NCI-H2227 (cell line): ENCODE measurements around the gene ACAN.

ENCODE experiments used
- DNase-seq: peaks from one replicate; lab custom pipeline; 2025; ENCODE audit not compliant: unreplicated experiment; lab: John Stamatoyannopoulos, UW

The ACAN gene

DNA sequence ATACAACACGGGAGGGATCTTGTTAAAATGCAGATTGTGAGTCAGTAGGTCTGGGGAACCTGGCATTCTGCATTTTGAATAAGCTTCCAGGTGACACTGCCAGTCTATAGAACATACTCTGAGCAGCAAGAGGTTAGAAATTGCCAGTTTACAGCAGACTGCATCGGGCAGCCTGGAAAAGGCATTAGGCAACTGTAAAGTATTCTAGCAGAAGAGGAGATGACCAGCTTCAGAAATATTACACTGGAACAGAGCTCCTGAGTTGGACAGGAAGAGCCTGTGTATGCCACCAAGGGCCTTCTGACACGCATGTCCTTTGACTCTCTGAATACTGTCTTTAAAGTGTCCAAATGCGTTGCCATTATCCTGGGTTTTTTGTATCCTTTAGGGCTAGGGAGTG, 2.5 kb upstream of the ACAN start:
- DNase-seq = no peak

- no peak for DNase-seq
Measured at GRCh38 chr15:88802250-88802990, 816 bp upstream of the ACAN start.

DNA sequence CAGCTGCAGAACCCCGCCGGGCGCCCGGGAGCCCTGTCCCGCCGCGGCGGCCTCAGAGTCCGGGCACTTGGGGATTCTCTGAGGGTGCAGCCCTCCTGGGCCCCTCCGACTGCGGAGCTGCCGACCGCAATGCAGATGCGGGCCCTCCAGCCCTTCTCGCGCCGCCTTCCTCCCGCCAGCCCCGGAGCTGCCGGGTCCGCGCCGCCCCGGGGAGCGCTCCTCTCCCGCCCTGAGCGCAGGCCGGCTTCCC, 320 bp upstream of the ACAN start:
- no peak for DNase-seq

DNA sequence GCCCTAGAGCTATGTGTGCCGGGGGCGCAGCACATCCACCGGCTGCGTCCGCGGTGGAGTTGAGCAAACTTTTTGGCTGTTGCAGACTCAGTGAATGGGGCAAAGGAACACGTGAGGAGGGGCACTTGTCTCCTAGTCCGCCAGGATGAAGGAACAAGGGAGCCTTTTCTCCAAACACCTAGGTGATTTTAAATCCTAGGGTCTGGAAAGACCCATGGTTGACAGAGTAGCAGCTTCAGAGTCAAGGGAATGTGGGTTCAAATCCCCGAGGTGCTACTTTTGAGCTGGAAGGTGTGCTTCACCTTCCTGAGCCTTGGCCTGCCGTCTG, 648 bp downstream of the ACAN start:
- DNase-seq = no peak

DNA sequence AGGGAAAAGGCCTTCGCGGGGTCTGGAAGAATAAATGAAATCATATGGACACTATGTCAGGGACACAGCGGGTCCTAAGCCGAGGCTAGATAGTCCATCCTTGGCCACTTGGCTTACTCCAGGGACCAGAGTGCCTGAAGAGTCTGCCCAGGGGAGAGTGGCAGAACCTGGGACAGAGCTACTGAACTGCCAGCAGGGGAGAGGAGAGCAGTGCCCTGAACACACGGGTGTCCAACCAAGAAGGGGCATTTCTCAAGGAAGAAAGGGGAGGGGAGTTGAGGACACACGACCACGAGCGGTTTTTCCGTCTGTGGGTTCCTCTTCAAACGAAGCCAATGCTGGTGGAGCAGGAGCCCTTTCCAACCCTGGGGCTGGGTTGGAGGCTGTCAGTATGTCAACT, 1.0 kb downstream of the ACAN start:
- no peak for DNase-seq

DNA sequence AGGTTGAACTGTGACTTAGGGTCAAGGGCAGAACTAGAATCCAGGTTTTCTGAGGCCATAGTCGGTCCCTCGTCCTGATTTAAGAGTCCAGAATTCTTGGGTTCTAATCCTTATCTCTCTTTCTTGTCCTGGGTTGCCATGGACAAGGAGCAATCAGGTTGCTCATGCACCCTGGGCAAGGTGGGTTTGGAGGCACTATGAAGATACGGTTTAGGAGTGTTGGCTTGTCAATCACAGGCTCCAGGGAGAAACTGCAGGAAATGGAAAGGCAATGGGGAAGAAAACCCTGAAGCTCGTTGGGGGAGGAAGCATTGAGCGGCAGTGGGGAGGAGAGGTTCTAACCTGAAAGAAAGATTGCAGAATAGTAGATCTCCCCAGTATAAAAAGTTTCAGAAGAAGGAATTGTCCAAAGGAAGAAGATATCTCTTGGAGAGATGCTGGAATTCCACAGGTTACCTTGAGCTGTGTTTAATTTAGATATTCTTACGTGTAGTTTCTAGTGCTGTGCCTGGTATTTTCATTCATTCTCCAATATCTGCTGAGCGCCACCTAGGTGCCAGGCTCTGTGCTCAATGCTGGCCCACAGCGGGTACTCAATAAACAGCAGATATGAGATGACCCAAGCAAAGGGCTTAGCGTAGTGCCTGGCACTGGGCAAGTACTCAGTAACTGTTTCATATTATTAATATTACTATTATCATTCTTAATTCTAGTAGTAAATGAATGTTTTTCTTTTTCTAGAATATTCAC, 2.0 kb downstream of the ACAN start:
- DNase-seq = no peak

- DNase-seq = no peak
Measured at GRCh38 chr15:88810446-88810845, 7.2 kb downstream of the ACAN start.

- DNase-seq = no peak
Measured at GRCh38 chr15:88812133-88812532, 8.9 kb downstream of the ACAN start.

DNA sequence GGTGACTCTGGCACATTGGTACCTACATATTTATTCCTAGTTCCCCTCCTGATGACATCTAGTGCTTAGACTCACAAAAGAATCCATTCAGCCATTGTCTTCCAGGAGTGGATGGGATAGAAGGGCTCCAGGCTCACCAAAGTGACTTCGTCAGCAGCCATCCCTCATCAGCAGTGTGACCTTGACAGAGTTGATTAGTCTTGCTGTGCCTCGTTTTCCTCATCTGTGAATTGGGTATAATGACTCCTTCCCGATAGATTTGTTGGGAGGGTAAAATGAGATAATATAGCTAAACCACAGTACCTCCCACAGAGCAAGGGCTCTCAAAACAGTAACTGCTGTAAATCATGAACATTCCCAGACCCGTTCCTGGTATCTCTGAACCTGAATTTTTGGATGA, 10.7 kb downstream of the ACAN start:
- no peak for DNase-seq

DNA sequence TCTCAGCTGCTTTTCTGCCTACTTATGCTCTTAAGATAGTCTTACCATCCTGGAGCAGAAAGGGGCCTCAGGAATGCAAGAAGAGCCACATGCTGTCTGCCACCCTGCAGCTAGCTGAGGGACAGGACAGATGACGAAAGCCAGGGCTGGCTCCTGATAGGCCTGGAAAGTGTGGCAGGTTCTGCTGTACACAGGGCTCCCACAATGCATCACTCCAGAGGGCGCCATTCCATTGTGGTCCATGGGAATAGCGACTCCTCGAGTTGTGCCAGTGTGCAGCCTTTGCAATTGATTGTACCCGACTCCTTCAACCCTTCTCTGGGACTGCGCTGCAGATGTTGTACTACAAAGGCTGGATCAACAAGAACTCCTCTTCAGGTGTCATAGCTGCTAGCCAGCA, 11.2 kb downstream of the ACAN start:
- no peak for DNase-seq

DNA sequence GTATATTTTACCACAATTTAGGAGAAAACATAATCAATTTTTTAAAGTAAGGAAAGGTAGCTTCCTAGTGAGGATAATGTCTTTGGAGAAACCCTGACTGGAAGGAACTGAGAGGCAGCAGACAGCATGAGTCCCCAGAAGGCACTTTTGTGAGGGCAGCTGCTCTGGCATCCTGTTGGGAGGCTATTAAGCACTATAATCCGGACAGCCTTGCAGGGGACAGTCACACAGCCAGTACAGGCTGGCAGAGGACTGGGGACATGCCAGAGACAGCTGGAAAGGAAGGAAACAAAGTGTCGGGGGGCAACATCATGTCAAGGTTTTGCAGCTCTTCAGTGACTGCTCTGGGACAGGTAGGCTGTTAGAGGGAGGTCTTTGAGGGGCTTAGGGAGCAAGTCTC, 15.7 kb downstream of the ACAN start:
- DNase-seq = no peak

GRCh38 chr15:88821993-88822392, 18.8 kb downstream of the ACAN start:
- DNase-seq = no peak

GRCh38 chr15:88828791-88829190, 25.6 kb downstream of the ACAN start:
- no peak for DNase-seq

DNA sequence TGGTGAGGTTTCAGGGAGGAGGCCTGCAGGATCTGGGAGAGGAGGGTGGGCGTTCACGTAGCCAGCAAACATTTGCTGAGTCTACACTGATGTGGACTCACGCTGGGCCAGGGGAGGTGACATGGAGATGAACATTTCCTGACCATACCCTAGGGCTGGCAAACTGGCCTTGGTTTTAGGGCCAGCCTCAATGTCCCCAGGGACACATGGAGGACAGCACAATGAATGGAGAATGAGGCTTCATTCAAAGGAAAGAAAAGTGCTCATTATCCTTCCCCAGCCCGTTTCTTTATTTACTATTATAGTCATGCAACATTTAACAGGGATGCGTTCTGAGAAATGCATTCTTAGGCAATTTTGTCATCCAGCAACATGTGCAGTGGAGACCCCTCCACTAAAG, 26.8 kb downstream of the ACAN start:
- no peak for DNase-seq

DNA sequence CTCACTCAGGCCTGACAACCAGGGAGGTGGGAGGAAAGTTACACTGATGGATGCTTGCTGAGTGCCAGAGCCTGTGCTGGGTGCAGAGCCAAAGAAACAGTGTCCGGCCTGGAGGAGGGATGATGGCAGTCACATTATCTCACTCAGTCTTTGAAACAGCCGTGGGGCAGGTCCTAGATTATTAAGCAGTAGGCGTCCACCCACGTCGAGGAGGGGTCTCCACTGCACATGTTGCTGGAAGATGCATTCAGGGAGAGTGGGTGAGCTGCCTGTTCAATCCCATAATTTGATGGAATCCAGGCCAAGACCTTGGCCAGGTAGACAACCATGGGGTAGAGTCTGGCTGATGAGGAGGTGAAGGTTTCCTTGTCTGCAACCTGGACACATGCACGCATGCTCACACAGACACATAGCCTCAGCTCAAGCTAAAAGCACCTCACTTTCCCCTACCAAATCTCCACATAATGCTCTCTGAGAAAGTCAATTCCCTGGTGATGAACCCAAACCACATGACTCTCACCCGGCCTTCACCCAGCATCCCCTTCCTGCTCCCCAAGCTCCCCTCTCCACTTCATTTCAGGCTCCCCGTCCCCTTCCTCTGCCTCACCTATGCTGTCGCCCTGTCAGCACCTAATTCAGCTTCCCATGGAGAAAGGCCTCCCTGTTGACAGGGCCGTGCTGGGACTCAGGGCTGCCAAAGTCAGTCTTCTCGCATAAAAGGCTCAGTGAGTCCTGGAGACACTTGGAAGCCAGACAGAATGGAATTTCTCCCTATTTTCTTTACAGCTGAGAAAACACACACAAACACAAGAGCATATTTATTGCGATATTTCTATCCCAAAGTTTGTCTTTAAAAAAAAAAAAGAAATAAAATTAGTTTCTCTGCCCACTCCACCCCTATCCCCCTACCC, 29.8 kb downstream of the ACAN start:
- no peak for DNase-seq

GRCh38 chr15:88833731-88834100, 30.5 kb downstream of the ACAN start:
- DNase-seq = no peak

- peak; percentile 2 for DNase-seq
Measured at GRCh38 chr15:88834211-88834812, 31.1 kb downstream of the ACAN start.

DNA sequence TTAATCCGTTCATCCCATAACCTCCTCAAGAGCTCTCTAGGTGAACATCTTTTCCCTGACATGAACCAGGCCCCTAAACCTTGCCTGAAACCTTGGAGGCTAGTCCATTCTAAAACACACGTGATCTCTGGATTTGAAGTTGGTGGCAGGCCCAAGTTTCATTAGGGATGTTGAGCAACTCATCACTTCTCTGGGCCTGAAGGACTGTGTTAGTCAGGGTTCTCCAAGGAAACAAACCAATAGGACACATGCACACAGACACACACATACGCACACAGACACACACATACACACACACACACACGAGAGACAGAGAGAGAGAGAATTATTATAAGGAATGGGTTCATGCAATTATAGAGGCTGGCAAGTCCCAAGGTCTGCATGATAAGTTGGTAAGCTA, 31.9 kb downstream of the ACAN start:
- DNase-seq = no peak

DNA sequence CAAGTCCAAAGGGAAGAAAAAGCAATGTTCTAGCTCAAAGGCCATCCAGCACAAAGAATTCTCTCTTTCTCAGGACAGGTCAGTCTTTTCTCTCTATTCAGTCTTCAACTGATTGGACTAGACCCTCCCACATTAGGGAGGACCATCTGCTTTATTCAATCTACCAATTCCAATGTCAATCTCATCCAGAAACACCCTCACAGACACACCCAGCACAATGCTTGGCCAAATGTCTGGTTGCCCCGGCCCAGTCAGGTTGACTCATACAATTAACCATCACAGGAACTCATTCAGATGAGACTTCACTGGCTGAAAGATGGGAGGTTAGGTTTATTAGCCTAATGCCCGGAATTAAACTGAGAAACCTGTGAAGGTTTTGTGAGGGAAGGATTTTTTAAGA, 32.4 kb downstream of the ACAN start:
- DNase-seq = no peak

GRCh38 chr15:88838667-88839066, 35.4 kb downstream of the ACAN start:
- DNase-seq = no peak

DNA sequence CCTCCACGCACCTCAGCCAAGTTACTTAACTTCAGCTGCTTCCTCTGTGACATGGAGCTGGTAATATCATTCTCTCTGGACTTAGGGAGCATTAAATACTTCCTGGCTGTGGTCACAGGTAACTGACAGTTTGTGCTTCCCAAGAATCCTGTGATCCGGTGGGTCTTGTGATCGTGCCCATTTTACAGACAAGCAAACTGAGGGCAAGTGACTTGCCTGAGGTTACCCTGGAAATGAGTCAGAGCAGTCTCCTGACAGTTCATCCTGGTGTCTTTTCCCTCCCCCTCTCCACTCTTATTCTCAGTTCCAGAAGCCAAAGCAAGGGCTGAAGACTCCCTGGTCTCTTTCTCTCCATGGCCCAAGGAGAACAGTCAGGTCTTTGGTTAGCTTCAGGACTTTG, 35.9 kb downstream of the ACAN start:
- DNase-seq = no peak

DNA sequence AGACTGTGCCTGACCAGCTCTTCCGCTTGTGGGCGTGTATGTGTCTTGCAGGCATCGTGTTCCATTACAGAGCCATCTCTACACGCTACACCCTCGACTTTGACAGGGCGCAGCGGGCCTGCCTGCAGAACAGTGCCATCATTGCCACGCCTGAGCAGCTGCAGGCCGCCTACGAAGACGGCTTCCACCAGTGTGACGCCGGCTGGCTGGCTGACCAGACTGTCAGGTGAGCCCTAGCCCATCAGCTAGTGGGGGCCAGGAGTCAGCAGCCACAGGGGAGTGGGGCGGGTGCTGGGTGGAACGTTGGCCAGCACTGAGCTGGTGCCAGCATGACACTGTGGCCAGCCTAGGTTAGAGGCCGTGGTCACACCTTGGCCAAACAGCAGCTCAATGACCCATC, 36.7 kb downstream of the ACAN start:
- no peak for DNase-seq
